ENCODE measurements around the gene HIKESHI. TPM values are rescaled to one million over a fixed set of nuclear protein-coding genes. Genes with fewer than 3 reads are reported as not detected.

The HIKESHI gene
- total and polyA plus RNA-seq, 2 of the 8 experiments (the other 6 are each of a cell fraction or from before 2014, with no cell fraction given), result 65.4 to 90.2 TPM

GRCh38 chr11:86335131-86335767, 33.2 kb downstream of the HIKESHI start (continued):
- no peak for TF ChIP-seq ZNF274 (IDR thresholded peaks at IDR 0.05; ENCODE audit: borderline replicate concordance, extremely low read depth, low read length)
- no peak for TF ChIP-seq TBP (IDR thresholded peaks at IDR 0.05; ENCODE audit: low read depth, low read length)
- no peak for TF ChIP-seq SP2 (IDR thresholded peaks at IDR 0.05; ENCODE audit: low read length)
- TF ChIP-seq CHD1 (IDR thresholded peaks at IDR 0.05; ENCODE audit: low read depth, low read length), result no peak
- no peak for TF ChIP-seq ASH2L (IDR thresholded peaks at IDR 0.05; ENCODE audit: low read length)
- TF ChIP-seq USF2 (IDR thresholded peaks at IDR 0.05; ENCODE audit: low read length), result no peak
